Measurements from ENCODE around the gene MRPL17. TPM values are rescaled to one million over a fixed set of nuclear protein-coding genes. Genes with fewer than 3 reads are reported as not detected.

The MRPL17 gene
- total RNA-seq, 1 experiment from 2014 or later, result 88.4 TPM

DNA sequence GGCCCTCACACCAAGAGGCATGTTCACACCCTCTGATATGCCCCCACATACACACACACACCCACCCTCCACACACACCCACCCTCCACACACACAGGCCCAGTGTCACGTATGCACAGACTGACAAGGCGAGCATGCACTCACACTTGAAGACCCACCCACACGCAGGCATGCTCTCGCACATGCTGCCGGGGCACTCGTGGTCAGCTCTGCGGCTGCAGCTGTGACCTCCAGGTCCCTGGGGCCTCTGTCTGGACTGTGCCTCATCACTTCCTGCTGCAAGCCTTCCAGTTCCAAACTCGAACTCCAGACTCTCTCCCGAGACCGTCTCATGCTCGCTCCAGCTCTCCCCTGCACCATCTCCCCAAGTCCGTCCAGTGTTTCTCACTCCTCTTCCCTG, 37.1 kb downstream of the MRPL17 start:
- TF ChIP-seq, protein P1, sequence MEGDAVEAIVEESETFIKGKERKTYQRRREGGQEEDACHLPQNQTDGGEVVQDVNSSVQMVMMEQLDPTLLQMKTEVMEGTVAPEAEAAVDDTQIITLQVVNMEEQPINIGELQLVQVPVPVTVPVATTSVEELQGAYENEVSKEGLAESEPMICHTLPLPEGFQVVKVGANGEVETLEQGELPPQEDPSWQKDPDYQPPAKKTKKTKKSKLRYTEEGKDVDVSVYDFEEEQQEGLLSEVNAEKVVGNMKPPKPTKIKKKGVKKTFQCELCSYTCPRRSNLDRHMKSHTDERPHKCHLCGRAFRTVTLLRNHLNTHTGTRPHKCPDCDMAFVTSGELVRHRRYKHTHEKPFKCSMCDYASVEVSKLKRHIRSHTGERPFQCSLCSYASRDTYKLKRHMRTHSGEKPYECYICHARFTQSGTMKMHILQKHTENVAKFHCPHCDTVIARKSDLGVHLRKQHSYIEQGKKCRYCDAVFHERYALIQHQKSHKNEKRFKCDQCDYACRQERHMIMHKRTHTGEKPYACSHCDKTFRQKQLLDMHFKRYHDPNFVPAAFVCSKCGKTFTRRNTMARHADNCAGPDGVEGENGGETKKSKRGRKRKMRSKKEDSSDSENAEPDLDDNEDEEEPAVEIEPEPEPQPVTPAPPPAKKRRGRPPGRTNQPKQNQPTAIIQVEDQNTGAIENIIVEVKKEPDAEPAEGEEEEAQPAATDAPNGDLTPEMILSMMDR (IDR thresholded peaks at IDR 0.05; ENCODE audit: unreplicated experiment), result no peak
- ChIA-PET CTCF (no interaction called here), POLR2A (no interaction called here)
- Mint-ChIP-seq H3K9me3 (ENCODE audit: unreplicated experiment) (no peaks in the 10 kb centered on the region), H3K36me3 (ENCODE audit: insufficient read depth, unreplicated experiment) (no peaks in the 10 kb centered on the region), H3K4me3 (ENCODE audit: unreplicated experiment) (no peak overlapping the region), H3K27me3 (ENCODE audit: insufficient read depth, unreplicated experiment) (no peaks in the 10 kb centered on the region), H3K4me1 (ENCODE audit: insufficient read depth, unreplicated experiment) (no peaks in the 10 kb centered on the region), H3K27ac (ENCODE audit: low read depth, unreplicated experiment) (no peak overlapping the region)
- no TSS peak for BruUV-seq (replicated peaks)
- intact Hi-C loops (cut with micrococcal nuclease), result no loop called here
- DNase-seq (ENCODE audit: unreplicated experiment), result no peak

DNA sequence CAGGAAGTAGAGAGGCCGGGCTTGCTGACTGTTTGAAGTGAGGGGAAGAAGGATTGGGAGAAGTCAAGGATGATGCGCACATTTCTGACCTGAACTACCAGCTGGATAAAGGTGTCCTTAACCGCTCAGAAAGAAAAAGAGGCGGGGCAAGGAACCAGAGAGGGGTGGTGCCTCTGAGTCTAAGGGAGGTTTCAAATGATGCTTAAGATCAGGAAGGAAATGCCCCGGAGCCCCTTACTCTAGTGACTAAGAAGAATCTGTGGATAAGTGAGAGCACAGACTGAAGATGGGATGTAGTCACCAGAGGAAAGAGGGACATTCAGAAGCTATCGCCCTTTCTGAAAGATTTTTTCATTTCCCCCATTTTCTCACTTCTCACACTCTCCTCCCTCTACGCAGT, 40.2 kb downstream of the MRPL17 start:
- no peak overlapping the region for H3K27ac Mint-ChIP-seq (ENCODE audit: low read depth, unreplicated experiment)
- BruUV-seq (replicated peaks), result no TSS peak

DNA sequence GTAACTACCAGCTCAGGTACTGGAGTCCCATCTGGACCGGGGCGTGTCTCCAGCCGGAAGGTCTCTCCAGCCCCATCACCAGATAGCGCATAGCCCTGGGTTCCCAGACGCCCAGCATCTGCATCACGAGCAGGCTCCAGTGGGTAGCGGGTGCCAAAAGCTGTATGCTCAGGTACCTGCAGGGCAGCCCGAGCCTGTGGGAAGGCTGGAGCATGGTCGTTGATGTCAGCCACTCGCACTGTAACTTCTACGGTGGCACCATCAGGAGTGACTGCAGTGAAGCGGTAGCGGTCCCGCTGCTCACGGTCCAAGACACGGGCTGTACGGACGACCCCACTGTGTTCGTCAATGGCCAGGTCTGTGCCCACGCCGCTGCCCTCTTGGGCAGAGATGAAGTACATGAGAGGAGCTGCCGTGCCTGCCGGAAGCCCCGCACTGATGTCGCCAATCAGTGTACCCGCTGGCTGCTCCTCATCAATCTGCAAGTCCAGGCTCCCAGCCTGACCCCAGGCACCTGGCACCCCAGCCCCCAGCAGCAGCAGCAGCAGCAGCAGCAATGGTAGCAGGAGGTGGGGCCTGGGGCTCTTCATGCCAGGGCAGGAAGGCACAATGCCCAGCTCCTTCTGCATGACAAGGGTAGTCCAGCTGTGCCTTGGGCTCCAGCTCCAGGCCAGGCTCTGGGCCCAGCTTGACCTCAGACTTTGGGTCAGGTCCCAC, 42.0 kb downstream of the MRPL17 start:
- ChIA-PET CTCF (no interaction called here), POLR2A (interaction anchor here (0.6 kb wide), 1 partner anchor 22 kb away, joined by 3 read pairs; no protein-coding TSS in a partner anchor)
- no peaks in the 10 kb centered on the region for H3K27me3 Mint-ChIP-seq (ENCODE audit: insufficient read depth, unreplicated experiment)
- no peaks in the 10 kb centered on the region for H3K36me3 Mint-ChIP-seq (ENCODE audit: insufficient read depth, unreplicated experiment)
- no peak overlapping the region for H3K4me3 Mint-ChIP-seq (ENCODE audit: unreplicated experiment)
- no peaks in the 10 kb centered on the region for H3K9me3 Mint-ChIP-seq (ENCODE audit: unreplicated experiment)
- intact Hi-C loops (cut with micrococcal nuclease), result no loop called here
- H3K27ac Mint-ChIP-seq (ENCODE audit: low read depth, unreplicated experiment), result no peak overlapping the region
- TF ChIP-seq, protein P1 (IDR thresholded peaks at IDR 0.05; ENCODE audit: unreplicated experiment), result no peak
- no peak for DNase-seq (ENCODE audit: unreplicated experiment)
- BruUV-seq (replicated peaks), result no TSS peak
- H3K4me1 Mint-ChIP-seq (ENCODE audit: insufficient read depth, unreplicated experiment), result no peaks in the 10 kb centered on the region

More for the DNA sequence above, 40.2 kb downstream of the MRPL17 start:
- intact Hi-C loops (cut with micrococcal nuclease), result no loop called here
- TF ChIP-seq, protein P1 (IDR thresholded peaks at IDR 0.05; ENCODE audit: unreplicated experiment), result no peak
- CTCF ChIA-PET, result interaction anchor here (0.9 kb wide), 1 partner anchor 112 kb away, joined by 3 read pairs; no protein-coding TSS in a partner anchor
- Mint-ChIP-seq H3K36me3 (ENCODE audit: insufficient read depth, unreplicated experiment) (no peaks in the 10 kb centered on the region), H3K27me3 (ENCODE audit: insufficient read depth, unreplicated experiment) (no peaks in the 10 kb centered on the region), H3K9me3 (ENCODE audit: unreplicated experiment) (no peaks in the 10 kb centered on the region), H3K4me1 (ENCODE audit: insufficient read depth, unreplicated experiment) (no peaks in the 10 kb centered on the region), H3K4me3 (ENCODE audit: unreplicated experiment) (no peak overlapping the region)
- POLR2A ChIA-PET, result no interaction called here
- DNase-seq (ENCODE audit: unreplicated experiment), result no peak

DNA sequence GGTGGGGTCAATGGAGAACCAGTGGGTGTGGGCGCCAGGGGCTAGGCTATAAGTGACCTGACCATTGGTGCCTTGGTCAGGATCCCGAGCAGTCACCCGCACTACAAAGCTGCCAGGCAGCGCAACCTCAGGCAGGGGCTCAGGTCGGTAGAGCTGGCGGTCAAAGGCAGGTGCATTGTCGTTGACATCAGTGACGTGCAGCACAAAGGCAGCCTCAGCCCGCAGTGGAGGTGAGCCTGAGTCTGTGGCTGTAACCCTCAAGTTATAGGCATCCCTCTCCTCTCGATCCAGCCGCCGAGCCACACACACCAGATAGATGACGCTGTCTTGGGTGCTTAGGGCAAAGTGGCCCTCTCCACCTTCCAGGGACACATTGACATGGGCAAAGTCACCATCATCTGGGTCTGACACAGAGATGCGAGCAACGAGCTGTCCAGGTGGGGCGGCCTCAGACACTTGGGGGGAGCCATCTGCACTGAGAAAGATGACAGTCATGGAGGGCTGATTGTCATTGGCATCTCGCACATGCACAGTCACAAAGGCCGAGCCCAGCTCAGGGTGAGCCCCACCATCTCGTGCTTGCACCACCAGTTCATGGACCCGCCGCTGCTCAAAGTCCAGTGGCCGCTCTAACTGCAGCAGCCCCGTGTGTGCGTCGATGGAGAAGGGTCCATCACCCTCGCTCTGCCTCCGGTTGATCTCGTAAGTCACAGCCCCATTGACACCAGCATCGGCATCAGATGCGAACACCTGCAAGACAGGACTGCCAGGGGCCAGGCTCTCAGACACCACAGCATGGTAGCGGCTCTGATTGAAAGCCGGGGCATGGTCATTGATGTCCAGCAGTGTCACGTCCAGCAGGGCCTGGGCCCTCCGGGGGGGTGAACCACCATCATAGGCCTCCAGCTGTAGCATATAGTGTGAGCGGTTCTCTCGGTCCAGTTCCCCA, 42.8 kb downstream of the MRPL17 start:
- intact Hi-C loops (cut with micrococcal nuclease), result no loop called here
- no TSS peak for BruUV-seq (replicated peaks)
- Mint-ChIP-seq H3K9me3 (ENCODE audit: unreplicated experiment) (no peaks in the 10 kb centered on the region), H3K4me1 (ENCODE audit: insufficient read depth, unreplicated experiment) (no peaks in the 10 kb centered on the region), H3K27ac (ENCODE audit: low read depth, unreplicated experiment) (no peak overlapping the region), H3K27me3 (ENCODE audit: insufficient read depth, unreplicated experiment) (no peaks in the 10 kb centered on the region), H3K36me3 (ENCODE audit: insufficient read depth, unreplicated experiment) (no peaks in the 10 kb centered on the region), H3K4me3 (ENCODE audit: unreplicated experiment) (no peak overlapping the region)
- CTCF ChIA-PET, result interaction anchor here (0.7 kb wide), 1 partner anchor 47 kb away, joined by 3 read pairs; no protein-coding TSS in a partner anchor
- DNase-seq (ENCODE audit: unreplicated experiment), result no peak
- TF ChIP-seq, protein P1 (IDR thresholded peaks at IDR 0.05; ENCODE audit: unreplicated experiment), result no peak
- POLR2A ChIA-PET, result interaction anchor here (0.6 to 1.9 kb wide), 2 partner anchors 21 to 22 kb away, joined by 3 to 4 read pairs; partner anchors contain the start of gene TPP1

Data from MCF 10A (cell line).